LNCAP (cell line): Measurements from ENCODE around the gene TAF13.

Experiments
- CTCF ChIP-seq: fragments of 450-650 bp; IDR thresholded peaks from 2 replicates; pipeline ENCODE4 v1.5.1; 2017; ENCODE audit warnings: mild to moderate bottlenecking

The TAF13 gene

DNA sequence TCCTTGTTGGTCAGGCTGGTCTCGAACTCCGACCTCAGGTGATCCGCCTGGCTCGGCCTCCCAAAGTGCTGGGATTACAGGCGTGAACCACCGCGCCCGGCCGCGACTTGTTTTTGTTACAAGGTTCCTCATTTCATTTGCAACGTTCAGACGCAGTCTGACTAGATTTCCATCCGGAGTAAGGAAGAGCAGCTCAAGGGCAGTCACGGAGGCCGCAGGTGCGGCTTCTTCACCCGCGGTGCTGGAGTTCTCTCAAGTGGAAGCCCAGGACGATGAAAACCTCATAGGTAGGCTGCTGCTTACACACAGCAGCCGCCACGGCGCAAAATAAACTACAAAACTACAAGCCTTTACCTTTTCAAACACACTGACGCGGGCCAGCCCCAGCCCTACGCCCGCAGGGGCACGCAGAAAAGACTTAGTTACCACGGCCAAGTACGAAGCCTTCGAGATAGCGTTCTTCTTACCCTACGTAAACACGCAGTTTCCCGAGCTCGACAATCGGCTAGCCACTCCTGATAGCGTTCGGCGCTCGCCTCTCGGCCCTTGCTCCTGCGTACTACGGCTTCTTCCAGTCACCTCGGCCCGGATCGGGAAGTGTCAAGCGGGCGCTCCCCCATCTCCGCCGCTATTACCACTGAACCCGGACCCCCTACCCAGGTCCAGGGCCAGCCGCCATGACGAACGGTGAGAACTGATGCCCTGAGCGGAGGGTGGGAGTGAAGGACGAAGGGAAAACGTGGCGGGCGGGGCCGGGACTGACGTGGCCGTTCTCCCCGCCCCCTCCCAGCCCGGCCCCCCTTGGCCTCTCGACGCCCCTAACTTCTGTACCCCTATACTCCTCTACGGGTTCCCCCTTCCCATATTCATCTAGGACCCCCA, 14.6 kb upstream of the TAF13 start, which contains the start of gene TMEM167B:
TSS of gene TMEM167B (plus strand) at position 569 of the 882 bp plus-strand sequence. CDS start at position 678, 109 bp downstream.
- no peak for TF ChIP-seq CTCF

DNA sequence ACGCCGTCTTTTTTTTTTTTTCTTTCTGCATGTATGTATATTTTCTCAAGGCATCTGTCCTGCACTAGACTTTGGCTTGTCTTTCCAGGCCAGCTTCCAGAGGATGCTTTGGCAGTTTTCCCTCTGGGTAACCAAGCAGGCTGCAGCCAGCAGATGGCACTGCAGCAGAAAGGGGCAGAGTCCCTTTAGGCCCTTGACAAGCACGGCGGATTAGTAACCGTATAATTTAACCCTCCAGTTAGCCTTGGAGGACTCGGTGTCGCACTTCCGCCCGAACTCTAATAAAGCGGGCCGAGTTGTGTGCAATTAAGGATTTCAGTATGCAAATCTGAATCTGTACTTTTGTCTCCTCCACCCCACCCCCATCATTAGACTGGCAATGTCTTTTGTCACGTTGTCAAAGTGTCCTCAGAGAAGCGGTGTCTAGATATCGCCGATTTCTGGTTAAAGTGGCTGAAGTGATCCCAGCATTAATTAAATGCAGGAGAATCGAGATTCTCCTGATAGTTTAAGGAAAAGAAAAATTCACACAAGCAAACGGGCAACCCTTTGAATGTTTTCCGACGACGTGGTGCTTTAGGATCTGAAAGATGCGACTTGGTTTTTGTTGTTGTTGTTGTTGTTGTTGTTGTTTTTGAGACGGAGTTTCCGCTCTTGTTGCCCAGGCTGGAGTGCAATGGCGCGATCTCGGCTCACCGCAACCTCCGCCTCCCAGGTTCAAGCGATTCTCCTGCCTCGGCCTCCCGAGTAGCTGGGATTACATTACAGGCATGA, 13.6 kb upstream of the TAF13 start:
- peak; percentile 69 for TF ChIP-seq CTCF

- TF ChIP-seq CTCF = no peak
These were observed 9.0 kb upstream of the TAF13 start for GRCh38 chr1:109084563-109085517.

DNA sequence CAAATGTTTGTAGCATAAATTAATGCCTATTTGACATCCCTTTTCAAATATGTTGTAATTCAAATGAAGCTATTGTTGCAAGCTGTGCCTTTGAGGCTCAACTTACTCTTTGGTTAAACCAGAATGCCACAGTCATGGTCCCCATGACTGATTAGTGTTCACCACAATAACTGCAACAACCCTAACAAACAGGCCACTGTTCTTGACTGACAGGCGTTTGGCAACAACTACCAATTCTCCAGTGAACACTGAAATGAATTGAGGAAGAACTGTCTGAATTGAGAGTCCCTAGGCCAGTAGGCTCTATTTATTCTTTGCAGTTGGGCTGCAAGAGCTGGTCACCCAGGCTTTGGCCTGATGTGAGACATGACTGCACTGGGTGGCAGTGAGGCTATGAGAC, 8.1 kb upstream of the TAF13 start:
- no peak for TF ChIP-seq CTCF

DNA sequence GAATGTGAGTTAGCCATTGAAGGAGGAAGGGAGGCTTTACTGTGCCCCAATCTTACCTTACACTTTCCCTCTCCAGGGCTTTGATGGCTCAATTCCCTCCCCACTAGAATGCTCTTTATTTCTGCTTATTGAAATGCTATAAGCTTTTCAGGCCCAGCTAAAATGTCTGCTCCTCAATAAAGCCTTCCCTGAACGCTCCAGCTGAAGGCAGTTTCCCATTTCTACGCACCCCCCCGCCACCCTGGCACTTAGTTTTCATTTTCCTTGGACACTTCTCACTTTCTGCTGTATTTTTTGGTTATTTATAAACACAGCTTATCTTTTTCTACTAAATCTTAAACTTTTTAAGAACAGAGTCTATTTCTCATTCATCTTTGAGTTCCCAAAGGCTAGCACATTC, 7.7 kb upstream of the TAF13 start:
- TF ChIP-seq CTCF = no peak

DNA sequence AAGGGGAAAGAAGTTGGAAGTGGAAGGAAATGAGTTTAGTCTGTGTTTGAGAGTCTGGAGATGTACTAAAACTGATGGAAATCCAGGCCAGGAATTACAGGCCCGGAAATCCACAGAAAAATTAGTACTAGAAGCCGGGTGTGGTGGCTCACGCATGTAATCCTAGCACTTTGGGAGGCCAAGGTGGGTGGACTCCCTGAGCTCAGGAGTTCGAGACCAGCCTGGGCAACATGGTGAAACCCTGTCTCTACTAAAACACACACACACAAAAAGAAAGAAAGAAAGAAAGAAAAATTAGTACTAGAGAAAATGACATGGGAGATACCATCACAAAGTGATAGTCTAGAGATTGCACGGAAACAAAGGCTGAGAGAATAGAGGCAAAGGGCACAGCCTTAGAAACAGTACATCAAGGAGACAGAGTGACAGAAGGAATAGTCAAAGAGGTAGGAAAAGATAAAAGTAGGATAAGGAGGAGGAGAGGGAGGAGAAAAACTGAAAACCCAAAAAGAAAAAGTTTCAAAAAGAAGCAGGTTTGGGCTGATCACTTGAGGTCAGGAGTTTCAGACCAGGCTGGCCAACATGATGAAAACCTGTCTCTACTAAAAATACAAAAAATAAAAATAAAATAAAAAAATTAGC, 4.8 kb upstream of the TAF13 start:
- no peak for TF ChIP-seq CTCF
